Measurements from ENCODE around the gene XXYLT1. TPM values are rescaled to one million over a fixed set of nuclear protein-coding genes. Genes with fewer than 3 reads are reported as not detected.

The XXYLT1 gene
- total and polyA plus RNA-seq, 9 of the 15 experiments (the other 6 are each of a cell fraction or from before 2014, with no cell fraction given): 1.9 to 18.9 (median 15.0) TPM

DNA sequence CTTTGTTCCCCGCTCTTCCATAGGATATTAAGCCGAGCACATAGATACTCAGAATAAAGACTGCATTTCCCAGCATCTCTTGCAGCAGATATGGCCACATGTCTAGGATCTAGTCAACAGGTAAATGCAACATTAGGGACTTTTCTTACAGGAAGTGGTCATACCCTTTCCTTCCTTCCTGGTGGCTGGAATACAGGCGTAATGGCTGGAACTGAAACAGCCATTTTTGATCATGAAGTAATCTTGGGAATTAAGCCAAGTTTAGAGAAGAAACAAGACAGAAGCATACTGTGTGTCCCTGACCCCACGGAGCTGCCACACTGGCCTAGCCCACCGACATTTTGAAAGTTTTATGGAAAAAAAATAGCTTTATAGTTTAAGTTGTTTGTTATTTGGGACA lies 234.0 kb downstream of the XXYLT1 start:
- no peak overlapping the region for H2AFZ ChIP-seq (ENCODE audit: low read depth, low read length)
- ChIA-PET POLR2A (no interaction called here), CTCF (ENCODE audit: low intra/inter-chr PET ratio) (no interaction called here)
- peaks cover 0 to 12% of the 10 kb centered on the region in 2 experiments; a peak in 2 of 5 replicates for H3K4me1 ChIP-seq (replicated peaks in 1 of 2; ENCODE audit: control insufficient read depth in 2 of 2, insufficient read depth in 2 of 2, low read length in 2 of 2)
- no peak overlapping the region for H3K9ac ChIP-seq (ENCODE audit: insufficient read depth in 1 of 2, low read depth in 2 of 2, low read length in 2 of 2)
- in situ Hi-C loops (cut with MboI): no loop called here
- ATAC-seq: no peak
- intact Hi-C loops (cut with micrococcal nuclease): no loop called here
- no peak overlapping the region for H3K4me3 ChIP-seq
- H3K9me3 ChIP-seq (replicated peaks; ENCODE audit: control insufficient read depth, insufficient read depth, low read depth, low read length): no peaks in the 10 kb centered on the region
- TF ChIP-seq, protein P1, sequence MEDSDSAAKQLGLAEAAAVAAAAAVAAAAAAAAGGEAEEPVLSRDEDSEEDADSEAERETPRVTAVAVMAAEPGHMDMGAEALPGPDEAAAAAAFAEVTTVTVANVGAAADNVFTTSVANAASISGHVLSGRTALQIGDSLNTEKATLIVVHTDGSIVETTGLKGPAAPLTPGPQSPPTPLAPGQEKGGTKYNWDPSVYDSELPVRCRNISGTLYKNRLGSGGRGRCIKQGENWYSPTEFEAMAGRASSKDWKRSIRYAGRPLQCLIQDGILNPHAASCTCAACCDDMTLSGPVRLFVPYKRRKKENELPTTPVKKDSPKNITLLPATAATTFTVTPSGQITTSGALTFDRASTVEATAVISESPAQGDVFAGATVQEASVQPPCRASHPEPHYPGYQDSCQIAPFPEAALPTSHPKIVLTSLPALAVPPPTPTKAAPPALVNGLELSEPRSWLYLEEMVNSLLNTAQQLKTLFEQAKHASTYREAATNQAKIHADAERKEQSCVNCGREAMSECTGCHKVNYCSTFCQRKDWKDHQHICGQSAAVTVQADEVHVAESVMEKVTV (CRISPR knock-in tag; IDR thresholded peaks at IDR 0.05): no peak
- TF ChIP-seq ZNF584 (CRISPR knock-in tag; IDR thresholded peaks at IDR 0.05; ENCODE audit: low read depth): no peak
- peak; percentile 73 for TF ChIP-seq NFIC (IDR thresholded peaks at IDR 0.05)
- TF ChIP-seq RBM25 (IDR thresholded peaks at IDR 0.05; ENCODE audit: low read depth, low read length, severe bottlenecking): peak; percentile 78
- TF ChIP-seq GABPA (tag; conservative IDR thresholded peaks at IDR 0.05; ENCODE audit: low read depth): peak; percentile 32; the same call in 1 of the 2 replicates
- no peaks in the 10 kb centered on the region for H3K36me3 ChIP-seq (ENCODE audit: control insufficient read depth, insufficient read depth, low read length)
- FAIRE-seq: no peak
- DNase-seq (ENCODE audit: extremely low read depth in 1 of 4, low spot score in 3 of 4): no peak
- H3K4me2 ChIP-seq (ENCODE audit: insufficient read depth, low read length): no peak overlapping the region
- BruUV-seq (replicated peaks): no TSS peak
- H3K27ac ChIP-seq (ENCODE audit: extremely low read depth, low read depth, low read length): no peak overlapping the region
- 4% methylated on average over 5 of the region's 5 CpGs for WGBS (ENCODE audit: insufficient coverage, low coverage, missing lambda C conversion rate)
- no peaks in the 10 kb centered on the region for H3K79me2 ChIP-seq (ENCODE audit: control insufficient read depth, insufficient read depth, low read length)
- H3K27me3 ChIP-seq (ENCODE audit: control insufficient read depth in 2 of 2, insufficient read depth in 2 of 2, low read length in 2 of 2): peaks cover 55 to 78% of the 10 kb centered on the region in 2 experiments
- H3K9me1 ChIP-seq (ENCODE audit: control insufficient read depth, insufficient read depth, low read length): no peaks in the 10 kb centered on the region
- no peaks in the 10 kb centered on the region for H4K20me1 ChIP-seq (replicated peaks; ENCODE audit: control insufficient read depth, insufficient read depth, low read length)

All from K562 (cell line).